Measurements from ENCODE around the gene ELAC2. TPM values are rescaled to one million over a fixed set of nuclear protein-coding genes. Genes with fewer than 3 reads are reported as not detected.

Gene ELAC2
- total and polyA plus RNA-seq, 2 of the 8 experiments (the other 6 are each of a cell fraction or from before 2014, with no cell fraction given), result 91.6 to 127 TPM

DNA sequence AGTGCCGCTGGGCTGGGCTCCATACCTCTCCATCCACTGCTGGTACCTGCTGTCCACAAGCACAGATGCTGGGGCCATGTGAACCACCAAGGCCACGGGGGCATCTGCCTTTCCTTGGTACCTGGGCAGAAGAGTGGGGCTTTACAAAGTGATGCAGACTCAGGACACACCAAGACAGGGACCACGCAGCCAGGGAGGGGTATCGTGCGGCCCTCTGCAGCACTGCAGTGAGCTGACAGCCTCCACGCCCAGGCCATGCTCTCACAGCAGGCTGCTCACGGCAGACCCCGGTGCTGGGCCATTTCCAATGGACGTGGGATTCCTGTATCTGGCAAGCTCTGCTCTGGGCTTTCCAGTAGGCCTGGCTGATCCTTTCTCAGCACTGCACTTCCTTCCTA lies 14.4 kb downstream of the ELAC2 start:
- Histone ChIP-seq H4K8ac (ENCODE audit: extremely low read depth, insufficient read depth, low read length) (peak overlapping the region; percentile 7; the same call in 1 of the 2 replicates), H4K91ac (replicated peaks; ENCODE audit: insufficient read length, low read length) (no peak overlapping the region), H3K79me2 (ENCODE audit: control insufficient read depth in 1 of 2, insufficient read depth in 2 of 2, low read length in 2 of 2) (no peaks in the 10 kb centered on the region), H4K5ac (ENCODE audit: insufficient read length, low read depth, low read length) (no peak overlapping the region), H3K9me3 (ENCODE audit: insufficient read depth in 2 of 2, low read depth in 1 of 2, low read length in 1 of 2) (no peaks in the 10 kb centered on the region), H2BK5ac (ENCODE audit: low read depth, low read length) (no peak overlapping the region), H3K36me3 (ENCODE audit: control insufficient read depth in 2 of 4, insufficient read depth in 4 of 4, low read length in 3 of 4) (peaks cover 43 to 72% (median 59%) of the 10 kb centered on the region in 4 experiments), H3K4me3 (ENCODE audit: extremely low read depth in 1 of 4, insufficient read depth in 2 of 4, low read depth in 3 of 4, low read length in 4 of 4) (no peak overlapping the region), H2BK12ac (ENCODE audit: low read depth, low read length) (no peak overlapping the region), H3K79me1 (ENCODE audit: low read depth, low read length) (no peaks in the 10 kb centered on the region), H3K4me1 (replicated peaks in 1 of 4; ENCODE audit: control insufficient read depth in 3 of 4, insufficient read depth in 4 of 4, low read length in 3 of 4) (no peaks in the 10 kb centered on the region), H3K4me2 (ENCODE audit: insufficient read depth in 1 of 2, low read depth in 2 of 2, low read length in 2 of 2) (no peak overlapping the region), H4K20me1 (replicated peaks in 1 of 2; ENCODE audit: control insufficient read depth in 1 of 2, insufficient read depth in 2 of 2, low read length in 2 of 2) (peaks cover 1 to 11% of the 10 kb centered on the region in 2 experiments), H3K23ac (ENCODE audit: insufficient read length) (no peak overlapping the region), H3K14ac (ENCODE audit: insufficient read length) (no peak overlapping the region), H3K27me3 (replicated peaks in 1 of 4; ENCODE audit: control insufficient read depth in 3 of 4, extremely low read depth in 1 of 4, insufficient read depth in 3 of 4, low read length in 3 of 4) (no peaks in the 10 kb centered on the region), H2AK5ac (ENCODE audit: low read depth, low read length) (no peak overlapping the region), H3K23me2 (ENCODE audit: low read depth, low read length) (no peaks in the 10 kb centered on the region), H3K27ac (ENCODE audit: low read depth, low read length) (no peak overlapping the region), H3K4ac (replicated peaks; ENCODE audit: insufficient read length, low read depth, low read length) (no peak overlapping the region), H2BK120ac (replicated peaks; ENCODE audit: low read depth, low read length) (no peak overlapping the region), H2AFZ (ENCODE audit: low read length) (no peak overlapping the region), H2BK20ac (ENCODE audit: low read length) (no peak overlapping the region), H3K18ac (ENCODE audit: extremely low read depth, low read length) (no peak overlapping the region), H2BK15ac (ENCODE audit: low read length) (no peak overlapping the region), H3K56ac (replicated peaks; ENCODE audit: insufficient read length, low read depth, low read length) (no peak overlapping the region), H3K9ac (replicated peaks in 1 of 4; ENCODE audit: extremely low read depth in 1 of 4, low read depth in 3 of 4, low read length in 3 of 4) (no peak overlapping the region)
- ChIA-PET POLR2A (ENCODE audit: partially characterized antibody) (interaction anchor here (1.2 to 3.9 kb wide), 5 partner anchors 11 to 18 kb away, joined by 4 to 13 read pairs (median 4); partner anchors contain the start of gene ELAC2), CTCF (ENCODE audit: partially characterized antibody) (interaction anchor here (0.8 to 2.7 kb wide), 17 partner anchors 10 to 261 kb away, joined by 3 to 18 read pairs (median 5); partner anchors contain the start of gene ELAC2)
- DNase-seq (ENCODE audit: low read depth in 1 of 2, low spot score in 2 of 2), result no peak
- WGBS, 2 experiments (ENCODE audit: extremely low coverage in 1 of 2, insufficient coverage in 1 of 2, insufficient read length in 1 of 2, insufficient replicate concordance in 2 of 2, low coverage in 1 of 2, low lambda C conversion rate in 2 of 2, missing lambda C conversion rate in 1 of 2), result 86% methylated on average over 9 of the region's 9 CpGs; no CpG with 5 or more reads in 1 of the 2 experiments
- no peak for FAIRE-seq
- TF ChIP-seq BCL11A (IDR thresholded peaks at IDR 0.05; ENCODE audit: low read depth in 2 of 2, low read length in 2 of 2) (no peak), JUN (IDR thresholded peaks at IDR 0.05; ENCODE audit: low read depth, low read length) (no peak), CHD1 (IDR thresholded peaks at IDR 0.05; ENCODE audit: low read depth, low read length) (no peak), GTF2F1 (IDR thresholded peaks at IDR 0.05; ENCODE audit: borderline replicate concordance, low read depth, low read length) (no peak), TCF12 (IDR thresholded peaks at IDR 0.05; ENCODE audit: low read depth, low read length) (no peak), SRF (IDR thresholded peaks at IDR 0.05; ENCODE audit: low read depth, low read length) (no peak), GABPA (IDR thresholded peaks at IDR 0.05; ENCODE audit: borderline replicate concordance, insufficient read depth, low read length) (no peak), RXRA (IDR thresholded peaks at IDR 0.05; ENCODE audit: insufficient read depth, low read depth, low read length) (no peak), CBX5 (IDR thresholded peaks at IDR 0.05; ENCODE audit: low read depth, low read length) (no peak), TAF1 (IDR thresholded peaks at IDR 0.05; ENCODE audit: low read depth, low read length) (no peak), EZH2 (IDR thresholded peaks at IDR 0.05; ENCODE audit: low read depth, low read length, severe bottlenecking) (no peak), BACH1 (IDR thresholded peaks at IDR 0.05; ENCODE audit: low read length) (no peak), RBBP5 (IDR thresholded peaks at IDR 0.05; ENCODE audit: borderline replicate concordance, low read depth, low read length) (no peak), CEBPB (IDR thresholded peaks at IDR 0.05; ENCODE audit: low read depth, low read length) (no peak)
- TF ChIP-seq, protein P1, sequence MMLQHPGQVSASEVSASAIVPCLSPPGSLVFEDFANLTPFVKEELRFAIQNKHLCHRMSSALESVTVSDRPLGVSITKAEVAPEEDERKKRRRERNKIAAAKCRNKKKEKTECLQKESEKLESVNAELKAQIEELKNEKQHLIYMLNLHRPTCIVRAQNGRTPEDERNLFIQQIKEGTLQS (IDR thresholded peaks at IDR 0.05; ENCODE audit: insufficient read depth, low read depth, low read length), result no peak

Measured in H1 (cell line).